ENCODE results near the gene PTPRK.

PTPRK gene

DNA sequence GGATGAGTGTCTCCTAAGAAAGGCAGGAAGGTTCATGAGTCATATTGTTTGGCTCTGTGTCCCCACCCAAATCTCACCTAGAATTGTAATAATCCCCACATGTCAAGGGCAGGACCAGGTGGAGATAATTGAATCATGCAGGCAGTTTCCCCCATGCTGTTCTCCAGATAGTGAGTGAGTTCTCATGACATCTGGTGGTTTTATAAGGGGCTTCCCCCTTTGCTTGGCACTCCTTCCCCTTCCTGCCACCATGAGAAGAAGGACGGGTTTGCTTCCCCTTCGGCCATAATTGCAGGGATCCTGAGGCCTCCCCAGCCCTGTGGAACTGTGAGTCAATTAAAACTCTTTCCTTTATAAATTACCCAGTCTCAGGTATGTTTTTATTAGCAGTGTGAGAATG lies 542.2 kb downstream of the PTPRK start:
- peak; percentile 63 for DNase-seq

GRCh38 chr6:127976796-127977195 lies 543.6 kb downstream of the PTPRK start:
- no peak for DNase-seq

DNA sequence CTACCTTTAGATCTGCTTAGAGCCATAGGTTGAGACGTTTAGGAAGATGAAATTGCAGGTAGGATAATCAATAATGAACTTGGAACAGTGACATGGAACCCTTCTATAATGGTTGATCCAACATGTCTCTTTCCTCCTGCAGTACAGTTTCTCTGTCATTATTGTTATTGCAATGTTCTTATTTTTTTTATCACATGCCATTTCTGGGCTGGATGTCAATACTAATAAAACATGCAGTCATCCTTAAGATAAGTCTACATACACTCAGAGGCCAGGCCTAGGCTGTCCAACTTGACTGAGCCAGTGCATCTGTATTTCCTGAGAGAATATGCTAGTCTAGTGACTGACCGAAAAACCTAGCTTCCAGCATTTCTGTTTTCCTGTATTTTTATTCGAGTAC lies 544.3 kb downstream of the PTPRK start:
- no peak for DNase-seq

DNA sequence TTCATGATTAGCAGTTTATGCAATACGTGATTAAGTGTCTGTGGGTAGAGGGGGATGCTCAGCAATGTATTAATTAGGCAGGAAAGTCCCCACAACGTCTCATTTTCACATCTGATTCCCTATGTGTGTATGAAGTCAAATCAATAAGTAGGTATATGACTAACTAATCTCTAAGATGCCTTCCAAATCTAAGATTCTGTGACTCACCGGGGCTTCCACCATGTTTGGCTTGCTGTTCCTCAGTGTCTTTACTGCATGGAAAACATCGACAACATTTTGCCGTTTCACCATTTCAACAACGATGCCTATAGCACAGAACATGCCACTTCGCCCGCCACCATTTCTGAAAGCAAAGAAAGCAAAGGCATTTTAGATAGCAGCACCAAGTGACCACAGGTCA lies 547.6 kb downstream of the PTPRK start:
- peak; percentile 59 for DNase-seq

GRCh38 chr6:127971945-127972391 lies 548.4 kb downstream of the PTPRK start:
- peak; percentile 90 for DNase-seq

GRCh38 chr6:127971386-127971785 lies 549.0 kb downstream of the PTPRK start:
- no peak for DNase-seq

GRCh38 chr6:127969701-127970100 lies 550.7 kb downstream of the PTPRK start:
- DNase-seq, result no peak

- DNase-seq, result no peak
Observed at GRCh38 chr6:127968394-127968793, 552.0 kb downstream of the PTPRK start.

DNA sequence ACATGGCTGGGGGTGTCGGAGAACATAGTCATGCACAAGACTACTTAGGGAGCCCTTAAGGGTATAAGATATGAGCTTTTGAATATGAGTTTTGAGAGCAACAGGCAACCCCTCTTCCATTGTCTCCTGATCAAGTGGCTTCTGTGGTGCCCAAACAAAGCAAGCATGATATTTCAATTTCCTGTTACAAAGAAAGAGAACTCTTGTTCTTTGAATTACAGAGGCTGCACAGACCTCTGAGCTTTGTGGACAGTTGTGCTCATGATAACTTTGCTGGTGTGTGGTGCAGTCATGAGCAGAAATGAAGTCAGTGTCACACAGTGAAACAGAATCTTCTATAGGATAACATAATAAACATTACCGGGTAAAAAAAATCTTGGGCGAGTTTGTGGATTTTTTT lies 552.7 kb downstream of the PTPRK start:
- no peak for DNase-seq

DNA sequence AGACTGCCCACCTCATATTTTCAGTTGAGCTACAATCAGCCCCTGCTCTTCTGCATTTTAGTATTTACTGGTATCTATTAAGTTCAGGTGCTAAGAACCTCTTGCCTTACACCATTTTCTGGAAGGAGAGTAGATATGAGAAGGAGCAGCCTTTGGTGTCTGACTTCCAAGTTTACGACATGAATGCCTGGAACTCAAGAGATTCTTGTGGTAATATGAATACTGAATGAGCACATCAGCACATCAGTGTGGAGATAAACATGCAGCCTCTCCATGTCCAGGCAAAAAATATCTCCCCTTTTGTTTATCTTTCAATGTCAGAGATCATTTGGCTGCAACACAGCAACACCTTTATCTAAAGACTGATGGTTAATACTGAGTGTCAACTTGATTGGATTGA lies 553.8 kb downstream of the PTPRK start:
- no peak for DNase-seq

- no peak for DNase-seq
Observed at GRCh38 chr6:127963495-127963894, 556.9 kb downstream of the PTPRK start.

DNA sequence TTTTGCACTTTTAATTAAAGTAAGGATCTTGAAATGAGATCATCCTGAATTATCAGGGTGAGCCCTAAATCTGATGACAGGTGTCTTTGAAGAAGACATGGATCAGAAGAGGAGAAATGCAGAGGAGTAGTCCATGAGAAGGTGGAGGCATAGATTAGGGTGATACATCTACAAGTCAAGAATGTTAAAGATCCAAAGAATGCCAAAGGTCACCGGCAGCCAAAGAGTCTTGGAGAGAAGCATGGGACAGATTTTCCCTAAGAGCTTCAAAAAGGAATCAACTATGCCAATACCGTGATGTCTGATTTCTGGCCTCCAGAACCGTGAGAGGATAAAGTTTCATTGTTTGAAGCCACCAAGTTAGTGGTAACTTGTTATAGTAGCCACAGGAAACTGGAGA lies 560.5 kb downstream of the PTPRK start:
- no peak for DNase-seq

GRCh38 chr6:127956956-127957355 lies 563.4 kb downstream of the PTPRK start:
- no peak for DNase-seq

GRCh38 chr6:127956260-127956888 lies 564.0 kb downstream of the PTPRK start:
- no peak for DNase-seq

- DNase-seq, result no peak
Observed at GRCh38 chr6:127954082-127954481, 566.3 kb downstream of the PTPRK start.

DNA sequence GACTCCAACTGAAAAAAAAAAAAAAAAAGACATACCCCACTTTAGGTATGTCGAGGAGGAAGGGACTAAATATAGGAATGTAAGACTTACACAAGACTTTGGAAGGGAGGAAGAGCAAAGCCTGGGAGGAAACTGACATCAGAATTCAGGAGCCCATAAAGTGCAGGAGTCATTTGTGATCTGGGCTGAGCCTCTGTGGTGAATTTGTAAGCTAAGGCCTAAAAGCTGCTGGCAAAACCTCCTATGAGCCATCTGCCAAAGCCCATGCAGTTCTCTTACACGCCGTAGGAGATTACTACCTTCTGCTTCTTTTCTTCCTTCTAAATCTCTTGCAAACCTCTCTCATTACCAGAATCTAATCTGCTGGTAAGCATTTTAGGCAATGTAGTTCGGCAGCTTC lies 567.6 kb downstream of the PTPRK start:
- DNase-seq, result no peak

DNA sequence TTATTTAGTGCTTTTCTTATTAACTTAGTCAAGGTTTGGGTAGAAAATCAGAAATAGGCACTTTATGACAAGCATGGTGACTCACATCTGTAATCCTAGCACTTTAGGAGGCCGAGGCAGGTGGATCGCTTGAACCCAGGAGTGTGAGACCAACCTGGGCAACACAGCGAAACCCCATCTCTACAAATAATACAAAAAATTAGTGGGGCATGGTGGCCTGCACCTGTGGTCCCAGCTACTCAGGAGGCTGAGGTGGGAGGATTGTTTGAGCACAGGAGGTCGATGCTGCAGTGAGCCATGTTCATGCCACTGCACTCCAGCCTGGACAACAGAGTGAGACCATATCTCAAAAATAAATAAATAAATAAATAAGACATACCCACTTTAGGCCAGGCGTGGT lies 568.2 kb downstream of the PTPRK start:
- DNase-seq, result no peak

DNA sequence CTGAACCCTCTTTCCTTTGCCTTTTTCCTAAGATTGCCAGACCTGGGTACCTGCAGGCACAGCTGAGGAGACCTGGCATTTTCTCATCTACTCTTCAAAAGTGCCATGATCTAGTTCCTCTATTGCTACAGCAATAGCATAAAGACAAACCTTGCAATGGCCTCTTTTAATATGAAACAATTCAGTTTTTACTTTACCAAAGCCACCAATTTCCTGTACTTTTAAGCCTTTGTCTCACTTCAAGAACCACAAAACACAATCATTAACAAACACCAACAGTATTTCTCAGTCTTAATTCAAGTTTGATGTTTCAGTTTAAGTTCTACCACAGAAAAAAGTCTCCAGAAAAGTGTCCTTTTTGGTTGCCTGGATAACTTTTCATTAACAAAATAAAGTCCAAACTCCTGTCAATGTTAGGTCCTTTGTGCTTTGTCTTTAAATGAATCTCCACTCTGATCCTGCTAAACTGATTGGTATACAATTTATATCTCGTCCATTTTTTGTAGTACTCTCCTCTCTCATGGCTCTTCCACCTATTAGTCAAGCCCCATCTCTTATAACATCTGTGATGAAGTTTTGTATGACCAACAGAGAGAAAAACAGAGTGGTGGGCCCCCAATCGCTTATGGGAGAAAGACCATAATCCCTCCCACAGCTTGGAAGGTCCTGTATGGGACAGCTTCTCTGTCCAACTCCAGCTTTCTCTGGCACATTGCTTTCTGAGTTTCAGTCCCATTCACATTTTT lies 569.1 kb downstream of the PTPRK start:
- DNase-seq, result peak; percentile 71

DNA sequence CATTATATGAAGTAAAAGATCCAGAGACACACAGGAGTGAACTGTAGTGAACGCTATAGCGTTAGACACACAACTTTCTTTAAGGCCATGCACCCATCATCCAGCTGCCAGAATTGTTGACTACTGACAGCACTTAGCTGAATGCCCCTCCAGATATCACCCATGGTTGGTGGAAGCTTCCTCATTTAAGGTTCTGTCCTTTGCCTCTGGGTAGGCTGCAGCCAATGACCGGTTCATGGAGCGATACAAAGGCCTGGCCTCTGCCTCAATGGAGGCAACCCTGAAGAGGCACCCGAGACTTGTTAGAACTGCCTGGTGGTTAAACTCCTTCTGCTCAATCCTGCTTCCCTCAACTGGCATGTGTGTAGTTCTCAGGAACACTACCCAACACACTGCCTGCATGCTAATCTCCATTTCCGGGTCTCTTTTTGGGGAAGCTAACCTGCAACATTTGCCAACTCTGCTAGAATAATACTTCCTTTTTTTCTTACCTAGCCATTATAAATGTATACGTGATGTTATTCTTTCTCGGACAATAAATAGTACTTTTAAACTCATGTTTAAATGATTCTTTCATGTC lies 569.7 kb downstream of the PTPRK start:
- peak; percentile 13 for DNase-seq

DNA sequence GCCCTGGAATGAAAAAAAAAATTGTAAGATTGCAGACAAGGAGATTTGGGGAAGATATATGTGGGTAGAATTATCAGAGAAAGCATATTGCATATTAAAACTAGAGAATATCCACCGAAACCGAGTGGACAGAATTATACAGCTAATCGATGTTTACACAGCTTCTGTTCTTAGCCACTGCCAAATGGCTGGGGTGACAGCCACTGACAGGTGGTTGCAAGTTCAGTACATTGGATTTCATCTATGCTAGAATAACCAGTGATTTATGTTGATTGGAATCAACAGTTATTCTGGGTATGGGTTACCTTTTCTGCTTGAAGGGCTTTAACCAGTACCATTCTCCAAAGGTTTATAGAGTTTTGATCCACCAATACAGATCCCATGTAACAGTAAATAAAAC lies 571.1 kb downstream of the PTPRK start:
- DNase-seq, result no peak

DNA sequence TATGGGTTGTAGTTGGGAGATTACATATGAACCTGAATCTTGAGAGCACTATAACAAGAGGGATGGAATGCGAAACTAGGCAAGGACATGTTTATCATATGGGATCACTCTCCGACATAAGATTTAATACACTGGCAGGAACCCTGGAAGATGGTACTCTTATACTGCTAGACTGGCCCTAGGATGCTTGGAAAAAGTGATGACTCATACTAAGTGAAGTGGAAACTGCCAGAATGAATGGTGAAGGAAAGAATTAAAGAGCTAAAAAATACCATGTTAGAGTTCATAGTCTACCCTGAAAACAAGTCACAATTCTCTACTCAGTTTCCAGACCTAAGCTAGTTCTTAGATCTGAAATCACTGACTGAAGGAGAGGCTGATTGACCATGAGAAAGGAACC lies 574.0 kb downstream of the PTPRK start:
- DNase-seq, result no peak

DNA sequence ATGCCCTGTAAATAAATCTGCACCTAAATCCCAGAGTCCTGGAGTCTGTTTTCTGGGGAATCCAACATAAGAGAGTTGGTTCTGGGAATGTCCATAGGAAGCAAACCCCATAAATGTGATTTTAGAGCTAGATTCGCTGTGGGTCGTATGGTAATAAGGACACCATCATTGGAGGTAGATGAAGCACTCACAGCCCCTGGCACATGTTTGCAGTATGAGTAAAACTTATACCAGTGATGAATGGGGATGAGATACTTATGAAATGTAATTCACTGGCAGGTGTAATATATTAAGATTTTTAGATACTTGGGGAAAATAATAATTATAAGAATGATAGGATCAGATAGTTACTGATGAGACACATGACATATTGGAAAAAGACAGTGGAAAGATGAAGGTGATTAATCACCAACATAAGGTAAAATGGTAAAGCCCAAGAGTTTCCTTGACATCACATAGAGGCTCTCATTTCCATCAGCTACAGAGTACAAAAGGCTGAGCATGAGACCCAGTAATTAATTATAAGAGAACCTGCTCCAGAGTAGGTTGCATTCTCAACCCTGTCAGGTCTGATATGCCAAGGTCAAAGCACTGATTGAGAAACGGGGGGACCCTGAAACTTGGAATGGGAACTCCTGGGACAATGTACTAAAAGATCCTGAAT lies 574.8 kb downstream of the PTPRK start:
- DNase-seq, result no peak

- no peak for DNase-seq
Observed at GRCh38 chr6:127941228-127941627, 579.2 kb downstream of the PTPRK start.

Measured in CD4-positive, alpha-beta T cell treated with Interleukin-4 for 4 hours (primary cell).